ENCODE measurements around the gene GON4L.

GRCh38 chr1:155859234-155859829, 2.3 kb upstream of the GON4L start, which contains the start of gene SYT11:
- TF ChIP-seq POLR2AphosphoS5 (IDR thresholded peaks at IDR 0.05; ENCODE audit: low read depth, low read length) (peak; percentile 68), CTCF (IDR thresholded peaks at IDR 0.05) (no peak), EP300 (IDR thresholded peaks at IDR 0.05; ENCODE audit: borderline replicate concordance in 1 of 2, low read depth in 1 of 2, low read length in 1 of 2) (no peak), TEAD4 (IDR thresholded peaks at IDR 0.05; ENCODE audit: borderline replicate concordance, insufficient read depth) (no peak), SMC3 (IDR thresholded peaks at IDR 0.05; ENCODE audit: low read depth, low read length) (no peak), MAX (IDR thresholded peaks at IDR 0.05; ENCODE audit: low read depth) (no peak)
